HEK293 (cell line): Measurements from ENCODE around the gene GIMAP5.
A peak's percentile ranks its signal among the peaks of the same experiment; 100 is the strongest.

Experiments used
- KLF16 ChIP-seq: fragments of 450-650 bp; formaldehyde crosslinking; IDR thresholded peaks from 2 replicates; pipeline ENCODE4 v1.5.1; 2017; ENCODE audit warnings: missing biosample characterization, missing genetic modification characterization
- KLF9 ChIP-seq: fragments of 450-650 bp; formaldehyde crosslinking; IDR thresholded peaks from 2 replicates; pipeline ENCODE4 v1.5.1; 2016; ENCODE audit warnings: missing biosample characterization, missing genetic modification characterization, low read depth
- MEIS1 ChIP-seq: sonication (generic); formaldehyde crosslinking; IDR thresholded peaks from 2 replicates; pipeline ENCODE4 v1.8.1; 2022; ENCODE audit warnings: missing genetic modification reagents, mild to moderate bottlenecking, borderline replicate concordance
- OSR2 ChIP-seq: fragments of 450-650 bp; formaldehyde crosslinking; IDR thresholded peaks from 2 replicates; pipeline ENCODE4 v1.5.1; 2016; ENCODE audit warnings: missing biosample characterization, missing genetic modification characterization
- SP7 ChIP-seq: fragments of 450-650 bp; formaldehyde crosslinking; IDR thresholded peaks from 2 replicates; pipeline ENCODE4 v1.5.1; 2016; ENCODE audit warnings: missing biosample characterization, missing genetic modification characterization
- ZBTB17 ChIP-seq: fragments of 450-650 bp; formaldehyde crosslinking; IDR thresholded peaks from 2 replicates; pipeline ENCODE4 v1.5.1; 2016; ENCODE audit warnings: missing biosample characterization, missing genetic modification characterization
- ZBTB20 ChIP-seq: fragments of 450-650 bp; formaldehyde crosslinking; IDR thresholded peaks from 2 replicates; pipeline ENCODE4 v1.5.1; 2016; ENCODE audit warnings: missing biosample characterization, missing genetic modification characterization
- ZBTB8A ChIP-seq: fragments of 450-650 bp; formaldehyde crosslinking; IDR thresholded peaks from 2 replicates; pipeline ENCODE4 v1.5.1; 2016; ENCODE audit warnings: missing biosample characterization, missing genetic modification characterization
- ZFP69B ChIP-seq: fragments of 450-650 bp; formaldehyde crosslinking; IDR thresholded peaks from 2 replicates; pipeline ENCODE4 v1.5.1; 2016; ENCODE audit warnings: missing biosample characterization, missing genetic modification characterization
- ZNF140 ChIP-seq: fragments of 450-650 bp; formaldehyde crosslinking; IDR thresholded peaks from 2 replicates; pipeline ENCODE4 v1.5.1; 2016; ENCODE audit warnings: missing biosample characterization, missing genetic modification characterization
- ZNF169 ChIP-seq: fragments of 450-650 bp; formaldehyde crosslinking; IDR thresholded peaks from 2 replicates; pipeline ENCODE4 v1.5.1; 2016; ENCODE audit warnings: missing biosample characterization, missing genetic modification characterization
- ZNF184 ChIP-seq: fragments of 450-650 bp; IDR thresholded peaks from 2 replicates; pipeline ENCODE4 v1.5.1; 2018; ENCODE audit warnings: missing biosample characterization, mild to moderate bottlenecking, missing genetic modification characterization
- ZNF423 ChIP-seq: fragments of 450-650 bp; formaldehyde crosslinking; IDR thresholded peaks from 2 replicates; pipeline ENCODE4 v1.5.1; 2016; ENCODE audit warnings: missing biosample characterization, missing genetic modification characterization
- ZNF48 ChIP-seq: fragments of 450-650 bp; formaldehyde crosslinking; IDR thresholded peaks from 2 replicates; pipeline ENCODE4 v1.5.1; 2016; ENCODE audit warnings: missing biosample characterization, missing genetic modification characterization
- ZNF514 ChIP-seq: fragments of 450-650 bp; formaldehyde crosslinking; IDR thresholded peaks from 2 replicates; pipeline ENCODE4 v1.5.1; 2016; ENCODE audit warnings: missing biosample characterization, missing genetic modification characterization
- ZNF529 ChIP-seq: fragments of 450-650 bp; formaldehyde crosslinking; IDR thresholded peaks from 2 replicates; pipeline ENCODE4 v1.5.1; 2017; ENCODE audit warnings: missing genetic modification characterization, missing biosample characterization; ENCODE audit not compliant: insufficient replicate concordance
- ZNF548 ChIP-seq: fragments of 450-650 bp; formaldehyde crosslinking; IDR thresholded peaks from 2 replicates; pipeline ENCODE4 v1.5.1; 2016; ENCODE audit warnings: missing biosample characterization, missing genetic modification characterization
- ZNF549 ChIP-seq: fragments of 450-650 bp; IDR thresholded peaks from 2 replicates; pipeline ENCODE4 v1.5.1; 2018; ENCODE audit warnings: missing biosample characterization, missing genetic modification characterization, mild to moderate bottlenecking, inconsistent platforms, moderate library complexity
- ZNF785 ChIP-seq: fragments of 450-650 bp; formaldehyde crosslinking; IDR thresholded peaks from 2 replicates; pipeline ENCODE4 v1.5.1; 2016; ENCODE audit warnings: missing biosample characterization, missing genetic modification characterization
- ZSCAN16 ChIP-seq: fragments of 450-650 bp; formaldehyde crosslinking; IDR thresholded peaks from 2 replicates; pipeline ENCODE4 v1.5.1; 2016; ENCODE audit warnings: missing biosample characterization, missing genetic modification characterization
- TF ChIP-seq, protein P1 (sequence below): fragments of 450-650 bp; formaldehyde crosslinking; IDR thresholded peaks from 2 replicates; pipeline ENCODE4 v1.5.1; 2016; ENCODE audit warnings: missing biosample characterization, missing genetic modification characterization
- TF ChIP-seq, protein P2 (sequence below): fragments of 450-650 bp; formaldehyde crosslinking; IDR thresholded peaks from 2 replicates; pipeline ENCODE4 v1.5.1; 2016; ENCODE audit warnings: missing biosample characterization, missing genetic modification characterization
- TF ChIP-seq, protein P3 (sequence below): fragments of 450-650 bp; formaldehyde crosslinking; conservative IDR thresholded peaks from 2 replicates; pipeline ENCODE4 v1.5.1; 2016; ENCODE audit warnings: low read depth, missing biosample characterization, missing genetic modification characterization
- TF ChIP-seq, protein P4 (sequence below): fragments of 450-650 bp; formaldehyde crosslinking; IDR thresholded peaks from 2 replicates; pipeline ENCODE4 v1.5.1; 2016; ENCODE audit warnings: missing biosample characterization, missing genetic modification characterization
- TF ChIP-seq, protein P5 (sequence below): fragments of 450-650 bp; formaldehyde crosslinking; IDR thresholded peaks from 2 replicates; pipeline ENCODE4 v1.5.1; 2016; ENCODE audit warnings: missing biosample characterization, missing genetic modification characterization
- TF ChIP-seq, protein P6 (sequence below): fragments of 450-650 bp; formaldehyde crosslinking; IDR thresholded peaks from 2 replicates; pipeline ENCODE4 v1.5.1; 2017; ENCODE audit warnings: missing biosample characterization, missing genetic modification characterization

The GIMAP5 gene

DNA sequence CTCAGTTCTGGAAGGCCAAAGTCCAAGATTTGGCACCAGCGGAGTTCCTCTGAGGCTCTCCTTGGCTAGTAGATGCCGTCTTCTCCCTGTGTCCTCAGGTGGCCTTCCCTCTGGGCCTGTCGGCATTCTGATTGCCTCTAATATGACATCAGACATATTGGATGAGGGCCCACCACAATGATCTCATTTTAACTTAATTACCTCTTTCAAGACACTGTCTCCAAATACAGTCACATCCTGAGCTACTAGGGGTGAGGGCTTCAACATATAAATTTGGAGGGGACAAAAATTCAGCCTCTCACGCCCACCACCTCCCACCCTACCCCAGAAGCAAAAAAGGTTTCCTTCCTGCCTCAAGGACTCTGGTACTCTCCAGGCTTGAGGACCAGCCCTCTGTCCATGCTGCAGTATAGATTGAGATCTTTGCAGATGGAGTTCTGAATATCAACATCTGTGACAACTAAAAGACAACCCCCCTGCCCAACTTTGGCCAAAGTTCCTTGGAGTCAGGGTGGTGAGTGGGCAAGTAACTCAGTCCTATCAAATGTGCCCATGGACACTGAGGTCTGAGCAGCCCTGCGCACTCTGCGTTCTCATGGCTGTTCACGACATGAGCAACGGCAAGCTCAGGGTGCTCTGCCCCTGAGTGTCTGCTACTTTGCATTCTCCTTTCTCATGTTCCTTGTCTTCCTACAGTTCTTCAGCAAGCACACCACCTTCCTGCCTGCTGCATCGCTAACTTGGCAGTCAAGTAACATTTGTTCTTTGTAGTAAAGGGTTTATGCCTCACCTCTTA lies 51.5 kb downstream of the GIMAP5 start (continued):
- TF ChIP-seq, protein P1, sequence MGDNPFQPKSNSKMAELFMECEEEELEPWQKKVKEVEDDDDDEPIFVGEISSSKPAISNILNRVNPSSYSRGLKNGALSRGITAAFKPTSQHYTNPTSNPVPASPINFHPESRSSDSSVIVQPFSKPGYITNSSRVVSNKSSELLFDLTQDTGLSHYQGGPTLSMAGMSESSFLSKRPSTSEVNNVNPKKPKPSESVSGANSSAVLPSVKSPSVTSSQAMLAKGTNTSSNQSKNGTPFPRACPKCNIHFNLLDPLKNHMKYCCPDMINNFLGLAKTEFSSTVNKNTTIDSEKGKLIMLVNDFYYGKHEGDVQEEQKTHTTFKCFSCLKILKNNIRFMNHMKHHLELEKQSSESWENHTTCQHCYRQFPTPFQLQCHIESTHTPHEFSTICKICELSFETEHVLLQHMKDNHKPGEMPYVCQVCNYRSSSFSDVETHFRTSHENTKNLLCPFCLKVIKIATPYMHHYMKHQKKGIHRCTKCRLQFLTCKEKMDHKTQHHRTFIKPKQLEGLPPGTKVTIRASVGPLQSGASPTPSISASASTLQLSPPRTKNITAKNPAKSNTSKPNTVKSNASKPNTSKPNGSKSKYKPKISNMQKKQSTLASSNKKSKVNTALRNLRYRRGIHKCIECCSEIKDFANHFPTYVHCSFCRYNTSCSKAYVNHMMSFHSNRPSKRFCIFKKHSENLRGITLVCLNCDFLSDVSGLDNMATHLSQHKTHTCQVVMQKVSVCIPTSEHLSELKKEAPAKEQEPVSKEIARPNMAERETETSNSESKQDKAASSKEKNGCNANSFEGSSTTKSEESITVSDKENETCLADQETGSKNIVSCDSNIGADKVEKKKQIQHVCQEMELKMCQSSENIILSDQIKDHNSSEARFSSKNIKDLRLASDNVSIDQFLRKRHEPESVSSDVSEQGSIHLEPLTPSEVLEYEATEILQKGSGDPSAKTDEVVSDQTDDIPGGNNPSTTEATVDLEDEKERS (tag by site-specific recombination): no peak
- no peak for TF ChIP-seq ZSCAN16 (tag by site-specific recombination)
- TF ChIP-seq ZNF785 (tag by site-specific recombination): no peak
- no peak for TF ChIP-seq MEIS1
- TF ChIP-seq ZNF169 (tag by site-specific recombination): no peak
- no peak for TF ChIP-seq ZNF548 (tag by site-specific recombination)
- TF ChIP-seq ZFP69B (tag by site-specific recombination): peak; percentile 98
- TF ChIP-seq KLF9 (tag by site-specific recombination): no peak
- TF ChIP-seq, protein P2, sequence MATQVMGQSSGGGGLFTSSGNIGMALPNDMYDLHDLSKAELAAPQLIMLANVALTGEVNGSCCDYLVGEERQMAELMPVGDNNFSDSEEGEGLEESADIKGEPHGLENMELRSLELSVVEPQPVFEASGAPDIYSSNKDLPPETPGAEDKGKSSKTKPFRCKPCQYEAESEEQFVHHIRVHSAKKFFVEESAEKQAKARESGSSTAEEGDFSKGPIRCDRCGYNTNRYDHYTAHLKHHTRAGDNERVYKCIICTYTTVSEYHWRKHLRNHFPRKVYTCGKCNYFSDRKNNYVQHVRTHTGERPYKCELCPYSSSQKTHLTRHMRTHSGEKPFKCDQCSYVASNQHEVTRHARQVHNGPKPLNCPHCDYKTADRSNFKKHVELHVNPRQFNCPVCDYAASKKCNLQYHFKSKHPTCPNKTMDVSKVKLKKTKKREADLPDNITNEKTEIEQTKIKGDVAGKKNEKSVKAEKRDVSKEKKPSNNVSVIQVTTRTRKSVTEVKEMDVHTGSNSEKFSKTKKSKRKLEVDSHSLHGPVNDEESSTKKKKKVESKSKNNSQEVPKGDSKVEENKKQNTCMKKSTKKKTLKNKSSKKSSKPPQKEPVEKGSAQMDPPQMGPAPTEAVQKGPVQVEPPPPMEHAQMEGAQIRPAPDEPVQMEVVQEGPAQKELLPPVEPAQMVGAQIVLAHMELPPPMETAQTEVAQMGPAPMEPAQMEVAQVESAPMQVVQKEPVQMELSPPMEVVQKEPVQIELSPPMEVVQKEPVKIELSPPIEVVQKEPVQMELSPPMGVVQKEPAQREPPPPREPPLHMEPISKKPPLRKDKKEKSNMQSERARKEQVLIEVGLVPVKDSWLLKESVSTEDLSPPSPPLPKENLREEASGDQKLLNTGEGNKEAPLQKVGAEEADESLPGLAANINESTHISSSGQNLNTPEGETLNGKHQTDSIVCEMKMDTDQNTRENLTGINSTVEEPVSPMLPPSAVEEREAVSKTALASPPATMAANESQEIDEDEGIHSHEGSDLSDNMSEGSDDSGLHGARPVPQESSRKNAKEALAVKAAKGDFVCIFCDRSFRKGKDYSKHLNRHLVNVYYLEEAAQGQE (tag by site-specific recombination): no peak
- peak; percentile 45; the same call in 1 of the 2 replicates for TF ChIP-seq SP7 (tag by site-specific recombination)
- TF ChIP-seq ZNF549 (tag by site-specific recombination): no peak
- TF ChIP-seq, protein P3, sequence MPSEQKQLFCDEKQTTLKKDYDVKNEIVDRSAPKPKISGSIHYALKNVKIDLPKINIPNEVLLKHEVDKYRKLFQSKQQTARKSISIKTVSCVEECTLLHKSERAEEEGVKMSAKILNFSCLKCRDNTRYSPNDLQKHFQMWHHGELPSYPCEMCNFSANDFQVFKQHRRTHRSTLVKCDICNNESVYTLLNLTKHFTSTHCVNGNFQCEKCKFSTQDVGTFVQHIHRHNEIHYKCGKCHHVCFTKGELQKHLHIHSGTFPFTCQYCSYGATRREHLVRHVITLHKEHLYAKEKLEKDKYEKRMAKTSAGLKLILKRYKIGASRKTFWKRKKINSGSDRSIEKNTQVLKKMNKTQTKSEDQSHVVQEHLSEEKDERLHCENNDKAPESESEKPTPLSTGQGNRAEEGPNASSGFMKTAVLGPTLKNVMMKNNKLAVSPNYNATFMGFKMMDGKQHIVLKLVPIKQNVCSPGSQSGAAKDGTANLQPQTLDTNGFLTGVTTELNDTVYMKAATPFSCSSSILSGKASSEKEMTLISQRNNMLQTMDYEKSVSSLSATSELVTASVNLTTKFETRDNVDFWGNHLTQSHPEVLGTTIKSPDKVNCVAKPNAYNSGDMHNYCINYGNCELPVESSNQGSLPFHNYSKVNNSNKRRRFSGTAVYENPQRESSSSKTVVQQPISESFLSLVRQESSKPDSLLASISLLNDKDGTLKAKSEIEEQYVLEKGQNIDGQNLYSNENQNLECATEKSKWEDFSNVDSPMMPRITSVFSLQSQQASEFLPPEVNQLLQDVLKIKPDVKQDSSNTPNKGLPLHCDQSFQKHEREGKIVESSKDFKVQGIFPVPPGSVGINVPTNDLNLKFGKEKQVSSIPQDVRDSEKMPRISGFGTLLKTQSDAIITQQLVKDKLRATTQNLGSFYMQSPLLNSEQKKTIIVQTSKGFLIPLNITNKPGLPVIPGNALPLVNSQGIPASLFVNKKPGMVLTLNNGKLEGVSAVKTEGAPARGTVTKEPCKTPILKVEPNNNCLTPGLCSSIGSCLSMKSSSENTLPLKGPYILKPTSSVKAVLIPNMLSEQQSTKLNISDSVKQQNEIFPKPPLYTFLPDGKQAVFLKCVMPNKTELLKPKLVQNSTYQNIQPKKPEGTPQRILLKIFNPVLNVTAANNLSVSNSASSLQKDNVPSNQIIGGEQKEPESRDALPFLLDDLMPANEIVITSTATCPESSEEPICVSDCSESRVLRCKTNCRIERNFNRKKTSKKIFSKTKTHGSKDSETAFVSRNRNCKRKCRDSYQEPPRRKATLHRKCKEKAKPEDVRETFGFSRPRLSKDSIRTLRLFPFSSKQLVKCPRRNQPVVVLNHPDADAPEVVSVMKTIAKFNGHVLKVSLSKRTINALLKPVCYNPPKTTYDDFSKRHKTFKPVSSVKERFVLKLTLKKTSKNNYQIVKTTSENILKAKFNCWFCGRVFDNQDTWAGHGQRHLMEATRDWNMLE (tag by site-specific recombination): peak; percentile 36; the same call in 1 of the 2 replicates
- no peak for TF ChIP-seq ZBTB8A (tag by site-specific recombination)
- no peak for TF ChIP-seq ZNF514
- TF ChIP-seq ZNF140 (tag by site-specific recombination): no peak
- TF ChIP-seq, protein P4, sequence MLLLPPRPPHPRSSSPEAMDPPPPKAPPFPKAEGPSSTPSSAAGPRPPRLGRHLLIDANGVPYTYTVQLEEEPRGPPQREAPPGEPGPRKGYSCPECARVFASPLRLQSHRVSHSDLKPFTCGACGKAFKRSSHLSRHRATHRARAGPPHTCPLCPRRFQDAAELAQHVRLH (tag by site-specific recombination): no peak
- no peak for TF ChIP-seq KLF16 (tag by site-specific recombination)
- TF ChIP-seq, protein P5, sequence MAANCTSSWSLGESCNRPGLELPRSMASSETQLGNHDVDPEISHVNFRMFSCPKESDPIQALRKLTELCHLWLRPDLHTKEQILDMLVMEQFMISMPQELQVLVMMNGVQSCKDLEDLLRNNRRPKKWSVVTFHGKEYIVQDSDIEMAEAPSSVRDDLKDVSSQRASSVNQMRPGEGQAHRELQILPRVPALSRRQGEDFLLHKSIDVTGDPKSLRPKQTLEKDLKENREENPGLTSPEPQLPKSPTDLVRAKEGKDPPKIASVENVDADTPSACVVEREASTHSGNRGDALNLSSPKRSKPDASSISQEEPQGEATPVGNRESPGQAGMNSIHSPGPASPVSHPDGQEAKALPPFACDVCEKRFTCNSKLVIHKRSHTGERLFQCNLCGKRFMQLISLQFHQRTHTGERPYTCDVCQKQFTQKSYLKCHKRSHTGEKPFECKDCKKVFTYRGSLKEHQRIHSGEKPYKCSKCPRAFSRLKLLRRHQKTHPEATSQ (tag by site-specific recombination): no peak
- no peak for TF ChIP-seq ZNF423
- TF ChIP-seq, protein P6, sequence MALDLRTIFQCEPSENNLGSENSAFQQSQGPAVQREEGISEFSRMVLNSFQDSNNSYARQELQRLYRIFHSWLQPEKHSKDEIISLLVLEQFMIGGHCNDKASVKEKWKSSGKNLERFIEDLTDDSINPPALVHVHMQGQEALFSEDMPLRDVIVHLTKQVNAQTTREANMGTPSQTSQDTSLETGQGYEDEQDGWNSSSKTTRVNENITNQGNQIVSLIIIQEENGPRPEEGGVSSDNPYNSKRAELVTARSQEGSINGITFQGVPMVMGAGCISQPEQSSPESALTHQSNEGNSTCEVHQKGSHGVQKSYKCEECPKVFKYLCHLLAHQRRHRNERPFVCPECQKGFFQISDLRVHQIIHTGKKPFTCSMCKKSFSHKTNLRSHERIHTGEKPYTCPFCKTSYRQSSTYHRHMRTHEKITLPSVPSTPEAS (tag by site-specific recombination): no peak
- TF ChIP-seq ZBTB20 (tag by site-specific recombination): no peak
- TF ChIP-seq OSR2: no peak
- no peak for TF ChIP-seq ZNF529 (tag by site-specific recombination)
- no peak for TF ChIP-seq ZNF48
- no peak for TF ChIP-seq ZNF184 (tag by site-specific recombination)
- peak; percentile 52; the same call in 1 of the 2 replicates for TF ChIP-seq ZBTB17 (tag by site-specific recombination)
